GM13976 (cell line): ENCODE results near the gene PSMB8.

Experiments used
- DNase-seq: peaks from one replicate; pipeline ENCODE4 v3.0.0; 2012; ENCODE audit warnings: low spot score
- in situ Hi-C: fragments of 300-500 bp; cut with MboI; formaldehyde crosslinking; loops from one replicate; pipeline ENCODE4 v1.12.0; 2022; ENCODE audit warnings: low sequenced_read_pairs, mixed read lengths, inconsistent platforms; ENCODE audit not compliant: unreplicated experiment
- TF ChIP-seq, protein P1 (sequence below): IDR thresholded peaks from 2 replicates; pipeline ENCODE4 v1.5.1; 2012; ENCODE audit warnings: borderline replicate concordance, mild to moderate bottlenecking; ENCODE audit not compliant: insufficient read depth; ENCODE audit errors: extremely low read depth, missing control alignments, control extremely low read depth

PSMB8 gene

DNA sequence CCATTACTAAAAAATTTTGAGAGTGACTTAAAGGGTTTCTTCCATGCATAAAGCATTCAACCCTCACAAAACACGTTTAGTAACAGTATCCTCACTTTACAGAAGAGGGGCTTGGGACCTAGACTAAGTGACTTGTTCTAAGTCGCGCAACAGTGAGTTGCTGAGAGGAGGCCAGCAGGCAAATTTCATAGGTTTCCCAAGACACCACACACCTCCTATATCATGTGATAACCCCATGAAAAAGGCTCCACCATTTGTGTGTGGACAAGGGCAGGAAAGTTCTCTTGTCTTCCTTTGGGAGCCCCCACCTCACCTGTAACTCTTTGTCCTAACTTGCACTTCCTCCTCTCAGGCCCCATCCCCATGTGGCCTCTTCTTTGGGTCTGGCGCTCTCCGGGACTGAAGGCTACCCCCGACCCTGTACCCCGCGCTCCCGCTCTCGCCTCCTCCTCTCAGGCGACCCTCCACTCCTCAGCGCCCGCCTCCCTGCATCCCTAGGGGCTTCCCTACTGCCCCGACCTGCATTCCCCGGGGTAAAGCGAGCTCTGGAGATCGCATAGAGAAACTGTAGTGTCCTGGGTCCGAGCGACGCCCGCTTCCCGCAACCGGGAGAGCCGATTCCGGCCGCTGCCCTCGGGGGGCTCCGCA, 392 bp downstream of the PSMB8 start:
- in situ Hi-C loops: no loop called here

DNA sequence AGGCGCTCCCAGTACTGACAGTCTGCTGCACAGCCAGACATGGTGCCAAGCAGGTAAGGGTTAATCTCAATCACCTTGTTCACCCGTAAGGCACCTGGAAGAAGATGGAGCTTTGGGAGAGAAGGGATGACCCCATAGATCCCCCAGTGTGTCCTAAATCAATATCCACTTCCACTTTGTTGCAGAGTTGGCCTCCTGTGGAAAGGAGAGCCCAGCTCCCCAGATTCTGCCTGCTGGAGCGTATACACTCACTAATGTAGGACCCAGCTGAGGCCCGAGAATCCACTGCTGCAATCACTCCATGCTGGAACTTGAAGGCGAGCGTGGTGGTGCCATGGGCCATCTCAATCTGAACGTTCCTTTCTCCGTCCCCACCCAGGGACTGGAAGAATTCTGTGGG, 1.2 kb downstream of the PSMB8 start:
- no peak for DNase-seq
- TF ChIP-seq, protein P1, sequence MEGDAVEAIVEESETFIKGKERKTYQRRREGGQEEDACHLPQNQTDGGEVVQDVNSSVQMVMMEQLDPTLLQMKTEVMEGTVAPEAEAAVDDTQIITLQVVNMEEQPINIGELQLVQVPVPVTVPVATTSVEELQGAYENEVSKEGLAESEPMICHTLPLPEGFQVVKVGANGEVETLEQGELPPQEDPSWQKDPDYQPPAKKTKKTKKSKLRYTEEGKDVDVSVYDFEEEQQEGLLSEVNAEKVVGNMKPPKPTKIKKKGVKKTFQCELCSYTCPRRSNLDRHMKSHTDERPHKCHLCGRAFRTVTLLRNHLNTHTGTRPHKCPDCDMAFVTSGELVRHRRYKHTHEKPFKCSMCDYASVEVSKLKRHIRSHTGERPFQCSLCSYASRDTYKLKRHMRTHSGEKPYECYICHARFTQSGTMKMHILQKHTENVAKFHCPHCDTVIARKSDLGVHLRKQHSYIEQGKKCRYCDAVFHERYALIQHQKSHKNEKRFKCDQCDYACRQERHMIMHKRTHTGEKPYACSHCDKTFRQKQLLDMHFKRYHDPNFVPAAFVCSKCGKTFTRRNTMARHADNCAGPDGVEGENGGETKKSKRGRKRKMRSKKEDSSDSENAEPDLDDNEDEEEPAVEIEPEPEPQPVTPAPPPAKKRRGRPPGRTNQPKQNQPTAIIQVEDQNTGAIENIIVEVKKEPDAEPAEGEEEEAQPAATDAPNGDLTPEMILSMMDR: no peak
- in situ Hi-C loops: no loop called here

More for the DNA sequence above, 392 bp downstream of the PSMB8 start:
- TF ChIP-seq, protein P1: no peak
- no peak for DNase-seq

DNA sequence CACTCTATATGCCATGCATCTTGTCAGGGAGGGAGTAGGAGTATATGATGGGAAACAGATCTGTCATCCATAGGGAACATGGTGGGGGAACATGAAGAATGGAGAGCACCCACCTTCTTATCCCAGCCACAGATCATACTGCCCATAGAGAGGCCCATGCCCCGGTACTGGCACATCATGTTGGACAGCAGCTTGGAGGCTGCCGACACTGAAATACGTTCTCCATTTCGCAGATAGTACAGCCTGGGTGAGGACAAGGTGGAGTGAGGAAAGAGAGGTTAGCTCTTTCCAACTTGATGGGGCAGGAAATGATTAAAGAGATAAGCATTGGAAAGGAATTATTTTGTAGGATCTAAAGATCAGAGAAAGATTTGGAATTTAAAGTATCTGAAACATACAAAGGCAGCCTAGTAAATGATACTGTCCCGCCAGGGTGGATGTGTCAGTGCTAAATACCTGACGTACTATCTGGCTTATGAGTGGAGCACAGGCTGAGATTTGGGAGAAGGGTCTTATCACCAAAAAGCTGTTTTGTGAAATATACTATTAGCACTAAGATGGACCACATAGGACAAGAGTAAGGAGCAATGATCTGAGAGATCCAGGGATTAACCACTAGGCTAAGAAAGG, 1.7 kb downstream of the PSMB8 start:
- TF ChIP-seq, protein P1: no peak
- in situ Hi-C loops: no loop called here
- DNase-seq: no peak

DNA sequence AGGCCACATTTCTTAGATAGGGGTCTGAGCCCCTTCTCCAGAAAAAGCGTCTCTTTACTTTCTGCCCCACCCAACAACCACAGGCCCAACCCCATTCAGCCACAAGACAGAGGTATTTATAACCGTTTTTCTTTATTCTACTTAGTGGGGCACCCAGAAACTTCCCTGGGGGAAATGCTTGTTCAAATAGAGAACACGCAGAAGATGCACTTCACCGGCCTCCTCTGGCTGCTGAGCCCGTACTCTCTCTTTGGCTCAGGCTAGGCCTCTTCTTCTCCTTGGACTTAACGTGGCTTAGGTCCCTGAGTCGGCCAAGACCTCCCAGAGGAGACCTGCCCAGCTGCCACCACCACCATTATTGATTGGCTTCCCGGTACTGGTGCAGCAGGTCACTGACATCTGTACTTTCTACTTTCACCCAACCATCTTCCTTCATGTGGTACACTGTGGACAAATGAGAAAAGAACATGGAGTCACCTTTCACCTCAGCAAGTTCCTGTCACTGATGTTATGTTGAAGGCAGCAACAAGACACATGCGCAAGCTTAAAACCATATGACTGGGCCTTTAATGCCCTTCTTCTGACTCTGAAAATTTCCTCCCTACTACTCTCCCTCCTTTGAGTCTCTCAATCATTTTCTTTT, 3.1 kb downstream of the PSMB8 start:
- in situ Hi-C loops: no loop called here

DNA sequence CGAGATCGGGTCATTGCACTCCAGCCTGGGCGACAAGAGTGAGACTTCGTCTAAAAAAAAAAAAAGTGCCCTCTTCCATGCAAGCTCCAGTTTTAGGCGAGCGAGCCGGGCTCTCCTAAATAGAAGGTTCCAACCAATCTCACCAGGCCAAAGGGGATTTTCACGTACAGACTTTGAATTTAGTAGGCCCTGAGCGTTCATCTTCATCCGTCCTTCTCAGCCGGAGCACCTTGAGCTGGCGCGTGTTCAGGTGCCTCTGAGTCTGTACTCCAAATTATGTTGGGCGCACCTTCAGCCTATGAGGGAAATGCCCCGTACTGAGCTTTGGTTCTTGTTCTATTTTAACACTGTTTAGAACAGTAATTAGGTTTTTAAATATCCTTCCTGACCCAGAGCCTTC, 4.5 kb downstream of the PSMB8 start:
- TF ChIP-seq, protein P1: no peak
- no peak for DNase-seq
- in situ Hi-C loops: no loop called here

More for the DNA sequence above, 3.1 kb downstream of the PSMB8 start:
- DNase-seq: peak; percentile 57
- TF ChIP-seq, protein P1: no peak

DNA sequence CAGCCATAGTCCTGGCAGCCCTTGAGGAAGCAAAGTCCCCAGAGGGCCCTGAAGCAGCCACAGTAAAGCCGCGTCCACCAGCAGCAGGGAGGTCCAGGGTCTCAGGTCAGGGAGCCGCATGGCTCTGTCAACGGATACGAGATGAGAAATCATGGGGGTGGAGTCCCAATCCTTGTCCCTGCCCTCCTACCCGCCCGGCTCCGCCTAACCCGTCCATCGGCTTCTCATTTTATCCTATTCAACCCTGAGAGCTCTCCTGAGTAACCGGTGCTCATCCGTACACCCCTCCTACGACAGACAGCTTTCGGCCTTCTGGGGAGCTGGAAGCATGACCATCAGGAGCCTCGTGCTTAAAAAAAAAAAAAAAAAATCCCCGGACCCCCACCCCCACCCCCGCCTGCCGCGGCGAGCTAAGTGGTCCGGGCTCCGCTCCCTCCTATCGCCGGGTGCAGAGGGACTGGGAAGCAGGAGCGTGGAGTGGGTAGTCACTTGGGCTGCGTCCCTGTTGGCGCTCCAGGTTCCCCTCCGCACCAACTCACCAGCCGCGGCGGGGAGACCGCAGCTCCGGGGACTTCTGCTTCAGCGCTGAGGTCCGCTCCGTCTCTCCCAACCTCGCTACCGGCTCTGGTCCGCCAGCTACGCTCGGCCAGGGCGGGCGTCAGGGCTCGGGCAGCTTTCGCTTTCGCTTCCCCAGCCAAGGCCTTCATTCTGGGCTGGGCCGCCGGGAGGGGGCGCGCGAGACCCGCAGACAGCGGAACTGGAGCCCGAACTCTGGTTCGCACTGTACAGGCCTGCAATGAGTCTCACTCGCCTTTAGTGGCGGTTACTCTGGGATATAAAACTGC, 5.5 kb downstream of the PSMB8 start, which contains the start of gene TAP2:
TAP2 (minus strand) TSS at position 626 of the 845 bp plus-strand sequence; CDS start at position 120, 506 bp downstream.
- peak; percentile 96 for DNase-seq
- TF ChIP-seq, protein P1: peak; percentile 93
- in situ Hi-C loops: no loop called here
